Measurements from ENCODE around the gene AIFM3. TPM values are rescaled to one million over a fixed set of nuclear protein-coding genes. Genes with fewer than 3 reads are reported as not detected.

The AIFM3 gene
- total and polyA plus RNA-seq, 5 donors from 2014 or later: 0.49 TPM; not detected in 4

DNA sequence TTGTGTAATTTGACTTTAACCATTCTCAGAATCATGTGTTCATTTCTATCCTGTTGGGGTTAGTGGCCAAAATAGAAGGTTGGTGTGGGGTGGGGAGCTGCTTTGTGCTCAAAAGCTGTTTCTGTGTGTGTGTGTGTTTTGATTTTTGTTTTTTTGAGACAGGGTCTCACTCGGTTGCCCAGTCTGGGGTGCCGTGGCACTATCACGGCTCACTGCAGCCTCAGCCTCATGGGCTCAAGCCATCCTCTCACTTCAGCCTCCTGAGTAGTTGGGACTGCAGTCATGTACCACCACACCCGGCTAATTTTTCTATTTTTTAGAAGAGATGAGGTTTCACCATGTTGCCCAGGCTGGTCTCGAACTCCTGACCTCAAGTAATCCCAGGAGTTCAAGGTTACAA is 18.1 kb upstream of the AIFM3 start:
- Histone ChIP-seq H3K36me3 (ENCODE audit: control insufficient read depth, insufficient read depth, low read length) (peaks cover 55% of the 10 kb centered on the region), H3K4me1 (ENCODE audit: control insufficient read depth, insufficient read depth, low read length, poor library complexity, severe bottlenecking) (peaks cover 15% of the 10 kb centered on the region), H3K4me3 (ENCODE audit: low read depth, low read length) (no peak overlapping the region), H3K27ac (ENCODE audit: insufficient read depth, low read length, poor library complexity, severe bottlenecking) (no peak overlapping the region), H3K9me3 (ENCODE audit: control insufficient read depth in 2 of 2, low read length in 2 of 2) (no peaks in the 10 kb centered on the region), H3K27me3 (ENCODE audit: control insufficient read depth, insufficient read depth, low read length) (no peaks in the 10 kb centered on the region)
- ATAC-seq (ENCODE audit: low read depth in 2 of 2) (no peak), DNase-seq (no peak)
- H3K36me3 Mint-ChIP-seq: peaks cover 25% of the 10 kb centered on the region
- H3K4me3 Mint-ChIP-seq: no peak overlapping the region
- H3K27ac Mint-ChIP-seq: no peak overlapping the region
- H3K9me3 Mint-ChIP-seq: no peaks in the 10 kb centered on the region
- H3K4me1 Mint-ChIP-seq: peaks cover 23 to 47% (median 33%) of the 10 kb centered on the region in 4 donors
- H3K27me3 Mint-ChIP-seq: no peaks in the 10 kb centered on the region

DNA sequence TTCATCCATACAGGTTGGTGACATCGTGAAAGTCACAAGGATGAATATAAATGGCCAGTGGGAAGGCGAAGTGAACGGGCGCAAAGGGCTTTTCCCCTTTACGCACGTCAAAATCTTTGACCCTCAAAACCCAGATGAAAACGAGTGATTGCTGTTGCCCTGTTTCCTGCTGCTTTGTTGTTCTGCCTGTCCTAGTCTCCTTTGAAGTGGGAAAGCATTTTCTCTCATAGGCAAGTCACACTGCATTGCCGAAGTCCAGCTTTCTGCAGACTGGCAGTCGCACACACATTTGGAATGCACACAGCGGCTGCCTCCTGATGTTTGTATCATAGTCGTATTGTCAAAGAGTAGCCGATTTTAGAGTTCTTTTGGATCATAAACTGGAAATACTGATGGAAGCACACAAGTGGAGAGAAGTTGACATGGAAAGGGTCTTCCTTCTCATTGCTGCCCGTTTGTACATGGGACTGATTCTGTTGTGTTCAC is 17.3 kb upstream of the AIFM3 start:
- H3K27ac Mint-ChIP-seq: peak overlapping the region in 1 of 3 donors; percentile 67
- peaks cover 23 to 44% (median 33%) of the 10 kb centered on the region in 4 donors for H3K4me1 Mint-ChIP-seq
- Histone ChIP-seq H3K27ac (ENCODE audit: insufficient read depth, low read length, poor library complexity, severe bottlenecking) (no peak overlapping the region), H3K4me1 (ENCODE audit: control insufficient read depth, insufficient read depth, low read length, poor library complexity, severe bottlenecking) (peaks cover 7% of the 10 kb centered on the region), H3K36me3 (ENCODE audit: control insufficient read depth, insufficient read depth, low read length) (peaks cover 58% of the 10 kb centered on the region), H3K27me3 (ENCODE audit: control insufficient read depth, insufficient read depth, low read length) (no peaks in the 10 kb centered on the region), H3K9me3 (ENCODE audit: control insufficient read depth in 2 of 2, low read length in 2 of 2) (no peaks in the 10 kb centered on the region), H3K4me3 (ENCODE audit: low read depth, low read length) (no peak overlapping the region)
- no peaks in the 10 kb centered on the region for H3K27me3 Mint-ChIP-seq
- H3K4me3 Mint-ChIP-seq: no peak overlapping the region
- ATAC-seq (ENCODE audit: low read depth in 2 of 2) (no peak), DNase-seq (no peak)
- H3K36me3 Mint-ChIP-seq: peaks cover 25% of the 10 kb centered on the region
- H3K9me3 Mint-ChIP-seq: no peaks in the 10 kb centered on the region

DNA sequence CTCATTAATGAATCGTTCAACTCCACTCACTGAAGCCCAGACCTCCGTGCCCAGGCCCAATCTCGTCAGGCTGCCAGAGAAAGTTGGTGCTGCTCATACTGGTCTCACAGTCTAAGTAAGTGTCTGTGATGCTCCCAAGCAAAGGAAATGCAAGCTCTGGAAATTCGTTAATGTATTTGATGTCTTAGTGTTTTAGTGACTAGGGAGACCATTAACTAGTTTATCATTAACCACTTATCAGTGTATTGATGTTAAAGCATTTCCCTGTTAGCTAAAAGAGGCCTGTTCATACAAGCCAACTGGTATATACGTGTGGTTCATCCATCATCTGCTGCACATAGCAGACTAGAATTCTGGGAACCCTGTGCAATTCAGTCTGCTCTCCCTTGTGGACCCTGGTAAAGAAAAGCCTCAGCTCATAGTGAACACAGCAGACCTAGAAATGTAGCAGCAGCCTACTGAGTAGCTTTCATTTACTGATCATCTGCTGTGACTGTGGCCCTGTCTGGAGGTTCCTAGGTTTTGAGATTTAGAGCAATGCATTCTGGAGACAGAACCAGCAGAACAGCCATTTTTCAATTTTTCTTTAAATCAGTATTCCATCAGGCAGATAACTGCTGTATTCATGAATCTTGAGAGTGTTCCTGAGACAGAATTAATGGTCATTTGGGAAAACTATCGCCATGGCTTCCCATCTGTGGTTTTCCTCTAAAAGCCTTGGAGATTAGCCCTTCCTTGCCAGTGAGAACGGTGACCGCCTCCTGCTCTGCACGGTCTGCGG is 15.7 kb upstream of the AIFM3 start:
- ATAC-seq (ENCODE audit: low read depth in 2 of 2) (no peak), DNase-seq (no peak)
- H3K4me1 Mint-ChIP-seq: peaks cover 9 to 29% (median 21%) of the 10 kb centered on the region in 4 donors
- peaks cover 19% of the 10 kb centered on the region for H3K36me3 Mint-ChIP-seq
- Histone ChIP-seq H3K27ac (ENCODE audit: insufficient read depth, low read length, poor library complexity, severe bottlenecking) (no peak overlapping the region), H3K36me3 (ENCODE audit: control insufficient read depth, insufficient read depth, low read length) (peaks cover 55% of the 10 kb centered on the region), H3K9me3 (ENCODE audit: control insufficient read depth in 2 of 2, low read length in 2 of 2) (no peaks in the 10 kb centered on the region), H3K4me1 (ENCODE audit: control insufficient read depth, insufficient read depth, low read length, poor library complexity, severe bottlenecking) (no peaks in the 10 kb centered on the region), H3K27me3 (ENCODE audit: control insufficient read depth, insufficient read depth, low read length) (no peaks in the 10 kb centered on the region), H3K4me3 (ENCODE audit: low read depth, low read length) (no peak overlapping the region)
- no peak overlapping the region for H3K27ac Mint-ChIP-seq
- H3K4me3 Mint-ChIP-seq: peak overlapping the region in 1 of 4 donors; percentile 79
- H3K27me3 Mint-ChIP-seq: peaks cover 3% of the 10 kb centered on the region
- no peaks in the 10 kb centered on the region for H3K9me3 Mint-ChIP-seq

DNA sequence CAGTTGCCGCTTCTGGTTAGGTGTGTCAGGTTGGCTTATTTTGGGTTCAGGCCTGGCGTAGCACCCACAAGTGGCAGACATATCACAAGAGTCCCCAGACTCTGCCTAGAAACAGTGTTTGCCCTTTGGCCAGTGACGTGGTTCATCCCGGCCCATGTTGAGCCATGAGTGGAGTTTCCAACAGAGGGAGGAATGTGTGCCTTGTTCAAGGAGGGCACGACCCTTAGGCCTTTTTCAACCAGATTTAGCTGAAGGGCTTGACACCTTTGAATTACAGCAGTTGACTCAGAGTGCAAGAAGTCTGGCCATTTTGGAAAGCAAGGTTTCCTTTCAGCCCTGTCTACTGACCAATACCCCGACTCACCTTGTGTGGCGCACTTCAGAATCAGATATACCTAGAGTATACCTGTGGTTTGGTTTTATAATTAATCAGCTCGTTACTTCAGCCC is 15.1 kb upstream of the AIFM3 start:
- no peak overlapping the region for H3K27ac Mint-ChIP-seq
- no peaks in the 10 kb centered on the region for H3K27me3 ChIP-seq (ENCODE audit: control insufficient read depth, insufficient read depth, low read length)
- peaks cover 4% of the 10 kb centered on the region for H3K4me1 ChIP-seq (ENCODE audit: control insufficient read depth, insufficient read depth, low read length, poor library complexity, severe bottlenecking)
- no peaks in the 10 kb centered on the region for H3K9me3 Mint-ChIP-seq
- no peak overlapping the region for H3K4me3 ChIP-seq (ENCODE audit: low read depth, low read length)
- H3K9me3 ChIP-seq (ENCODE audit: control insufficient read depth in 2 of 2, low read length in 2 of 2): no peaks in the 10 kb centered on the region
- H3K27me3 Mint-ChIP-seq: peaks cover 6% of the 10 kb centered on the region
- no peak overlapping the region for H3K4me3 Mint-ChIP-seq
- ATAC-seq (ENCODE audit: low read depth in 2 of 2) (no peak), DNase-seq (no peak)
- H3K36me3 ChIP-seq (ENCODE audit: control insufficient read depth, insufficient read depth, low read length): peaks cover 51% of the 10 kb centered on the region
- H3K36me3 Mint-ChIP-seq: peaks cover 15% of the 10 kb centered on the region
- H3K27ac ChIP-seq (ENCODE audit: insufficient read depth, low read length, poor library complexity, severe bottlenecking): no peak overlapping the region
- H3K4me1 Mint-ChIP-seq: peaks cover 5 to 27% (median 15%) of the 10 kb centered on the region in 4 donors

DNA sequence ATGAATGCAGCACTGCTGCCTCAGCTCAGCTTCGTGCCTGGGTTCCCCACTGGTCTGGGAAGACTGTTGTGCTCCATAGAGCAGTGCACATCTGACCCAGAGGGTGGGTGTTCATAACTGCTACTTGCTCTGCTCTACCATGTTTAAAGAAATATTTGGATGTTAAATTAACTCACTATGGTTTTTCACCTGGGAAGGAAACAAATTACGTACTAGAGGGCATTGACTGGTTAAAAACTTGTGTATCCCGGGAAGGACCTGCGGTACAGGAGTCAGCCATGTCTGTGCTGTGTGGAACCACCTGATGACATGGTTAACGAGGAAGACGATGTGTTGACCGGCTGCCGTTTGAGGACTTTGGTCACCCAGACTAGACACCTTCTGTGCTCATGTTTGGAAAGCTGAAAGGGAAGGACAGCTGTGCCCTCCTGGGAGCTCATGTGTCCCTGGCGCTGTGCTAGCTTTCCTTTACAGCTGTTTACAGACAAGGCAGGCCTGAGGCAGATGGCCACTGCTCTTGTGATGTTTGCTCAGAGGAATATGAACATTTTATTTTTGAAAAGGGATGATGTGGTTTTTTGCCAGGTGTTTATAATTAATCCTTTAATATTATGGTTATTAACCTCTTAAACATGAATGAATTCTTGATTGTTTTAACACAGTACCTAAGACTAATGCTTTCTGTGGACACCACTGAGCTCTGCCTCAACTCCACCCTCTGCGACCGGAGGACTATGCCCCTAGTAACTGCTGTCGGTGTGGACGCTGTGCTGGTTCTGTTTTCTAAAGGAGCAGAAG is 14.3 kb upstream of the AIFM3 start:
- peaks cover 15% of the 10 kb centered on the region for H3K36me3 Mint-ChIP-seq
- H3K4me1 Mint-ChIP-seq: peaks cover 5 to 25% (median 15%) of the 10 kb centered on the region in 4 donors
- Histone ChIP-seq H3K27ac (ENCODE audit: insufficient read depth, low read length, poor library complexity, severe bottlenecking) (no peak overlapping the region), H3K36me3 (ENCODE audit: control insufficient read depth, insufficient read depth, low read length) (peaks cover 51% of the 10 kb centered on the region), H3K4me3 (ENCODE audit: low read depth, low read length) (no peak overlapping the region), H3K9me3 (ENCODE audit: control insufficient read depth in 2 of 2, low read length in 2 of 2) (no peaks in the 10 kb centered on the region), H3K4me1 (ENCODE audit: control insufficient read depth, insufficient read depth, low read length, poor library complexity, severe bottlenecking) (peaks cover 12% of the 10 kb centered on the region), H3K27me3 (ENCODE audit: control insufficient read depth, insufficient read depth, low read length) (no peaks in the 10 kb centered on the region)
- H3K27me3 Mint-ChIP-seq: peaks cover 7% of the 10 kb centered on the region
- no peaks in the 10 kb centered on the region for H3K9me3 Mint-ChIP-seq
- H3K27ac Mint-ChIP-seq: no peak overlapping the region
- ATAC-seq (ENCODE audit: low read depth in 2 of 2) (no peak), DNase-seq (no peak)
- no peak overlapping the region for H3K4me3 Mint-ChIP-seq

DNA sequence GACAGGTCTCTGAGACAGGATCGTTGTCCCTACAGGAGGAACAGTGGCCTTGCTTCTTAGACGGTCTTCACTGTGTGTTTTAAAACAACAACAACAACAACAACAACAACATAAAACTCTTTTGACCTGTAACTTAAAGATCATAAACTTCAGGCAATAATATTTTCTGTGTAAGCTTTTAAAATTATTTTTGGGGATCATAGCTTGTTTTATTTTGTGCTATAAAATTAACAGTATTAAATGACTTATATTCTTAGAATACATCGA is 13.8 kb upstream of the AIFM3 start:
- H3K27me3 Mint-ChIP-seq: peaks cover 12% of the 10 kb centered on the region
- H3K27ac Mint-ChIP-seq: no peak overlapping the region
- no peak for DNase-seq
- no peaks in the 10 kb centered on the region for H3K9me3 Mint-ChIP-seq
- Histone ChIP-seq H3K27me3 (ENCODE audit: control insufficient read depth, insufficient read depth, low read length) (no peaks in the 10 kb centered on the region), H3K9me3 (ENCODE audit: control insufficient read depth in 2 of 2, low read length in 2 of 2) (no peaks in the 10 kb centered on the region), H3K36me3 (ENCODE audit: control insufficient read depth, insufficient read depth, low read length) (peaks cover 51% of the 10 kb centered on the region), H3K27ac (ENCODE audit: insufficient read depth, low read length, poor library complexity, severe bottlenecking) (no peak overlapping the region), H3K4me3 (ENCODE audit: low read depth, low read length) (no peak overlapping the region), H3K4me1 (ENCODE audit: control insufficient read depth, insufficient read depth, low read length, poor library complexity, severe bottlenecking) (peaks cover 17% of the 10 kb centered on the region)
- H3K4me3 Mint-ChIP-seq: no peak overlapping the region
- H3K4me1 Mint-ChIP-seq: peaks cover under 1 to 24% (median 10%) of the 10 kb centered on the region in 4 donors
- peaks cover 15% of the 10 kb centered on the region for H3K36me3 Mint-ChIP-seq
- ATAC-seq (ENCODE audit: low read depth in 2 of 2): no peak

DNA sequence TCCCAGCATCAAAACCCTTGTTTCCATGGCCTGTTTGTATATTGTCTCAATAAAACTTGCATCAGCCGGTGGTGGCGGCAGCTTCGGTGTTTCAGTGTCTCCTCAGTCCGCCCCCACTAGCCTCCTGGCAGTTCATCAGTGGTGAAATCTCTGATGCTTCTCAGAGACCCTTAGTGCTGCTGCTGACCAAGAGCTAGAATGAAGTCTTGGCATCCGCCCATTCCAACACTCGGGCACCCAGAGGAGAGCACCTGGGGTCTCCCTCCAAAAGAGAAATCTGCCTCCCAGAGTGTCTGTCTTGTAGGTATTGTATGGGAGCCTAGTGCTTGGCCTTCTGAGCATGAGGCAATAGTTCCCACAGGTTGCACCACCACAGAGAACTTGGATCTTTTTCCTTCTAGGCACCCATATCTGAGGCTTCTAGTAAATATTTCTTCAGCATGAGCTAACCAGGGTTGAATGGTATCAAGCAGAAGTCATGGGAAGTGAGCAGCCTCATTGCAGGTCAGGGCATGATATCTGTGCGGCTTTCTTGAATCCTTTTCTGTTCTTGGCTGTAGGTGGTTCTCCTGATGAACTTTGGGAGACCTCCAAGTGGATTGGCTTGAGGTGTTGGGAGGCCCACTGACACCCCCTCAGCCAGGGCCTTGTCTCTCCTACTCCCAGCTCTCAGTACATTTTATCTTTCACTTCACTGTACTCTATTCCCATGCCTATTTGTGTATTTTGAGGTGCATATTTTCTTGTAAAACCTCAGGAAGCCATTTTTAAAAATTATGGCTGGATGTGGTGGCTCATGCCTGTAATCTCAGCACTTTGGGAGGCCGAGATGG is 13.2 kb upstream of the AIFM3 start:
- H3K4me1 Mint-ChIP-seq: peaks cover 0 to 22% (median 8%) of the 10 kb centered on the region in 4 donors
- Histone ChIP-seq H3K36me3 (ENCODE audit: control insufficient read depth, insufficient read depth, low read length) (peaks cover 51% of the 10 kb centered on the region), H3K4me1 (ENCODE audit: control insufficient read depth, insufficient read depth, low read length, poor library complexity, severe bottlenecking) (peaks cover 17% of the 10 kb centered on the region), H3K4me3 (ENCODE audit: low read depth, low read length) (no peak overlapping the region), H3K9me3 (ENCODE audit: control insufficient read depth in 2 of 2, low read length in 2 of 2) (no peaks in the 10 kb centered on the region), H3K27ac (ENCODE audit: insufficient read depth, low read length, poor library complexity, severe bottlenecking) (no peak overlapping the region), H3K27me3 (ENCODE audit: control insufficient read depth, insufficient read depth, low read length) (no peaks in the 10 kb centered on the region)
- no peak for DNase-seq
- no peaks in the 10 kb centered on the region for H3K9me3 Mint-ChIP-seq
- peaks cover 15% of the 10 kb centered on the region for H3K36me3 Mint-ChIP-seq
- peak overlapping the region in 1 of 3 donors; percentile 57 for H3K27ac Mint-ChIP-seq
- no peak for ATAC-seq (ENCODE audit: low read depth in 2 of 2)
- H3K27me3 Mint-ChIP-seq: peaks cover 17% of the 10 kb centered on the region
- H3K4me3 Mint-ChIP-seq: no peak overlapping the region

All from CD4-positive, CD25-positive, alpha-beta regulatory T cell (primary cell).